NCI-H2196 treated with DMSO at 0.1 percent for 48 hours (cell line): ENCODE results near the gene FTSJ1.
A peak's percentile ranks its signal among the peaks of the same experiment; 100 is the strongest.
"Not testable (repeated sequence)": the region's sequence is repeated elsewhere in the genome, so short reads cannot be mapped to it uniquely, and the experiment has no call there.

Source experiments
- DNase-seq: peaks from one replicate; lab custom pipeline; 2025; ENCODE audit not compliant: unreplicated experiment; lab: John Stamatoyannopoulos, UW

Gene FTSJ1

GRCh38 chrX:48521353-48522243, 45.6 kb downstream of the FTSJ1 start, which contains the start of gene EBP:
Gene EBP, plus strand, starts transcription at chrX:48521808. Its CDS starts 1,964 bp downstream, at chrX:48523772.
- DNase-seq = peak; percentile 82

- no peak for DNase-seq
Observed at GRCh38 chrX:48522291-48522690, 46.3 kb downstream of the FTSJ1 start.

GRCh38 chrX:48523682-48524081, 47.7 kb downstream of the FTSJ1 start:
- DNase-seq = no peak

DNA sequence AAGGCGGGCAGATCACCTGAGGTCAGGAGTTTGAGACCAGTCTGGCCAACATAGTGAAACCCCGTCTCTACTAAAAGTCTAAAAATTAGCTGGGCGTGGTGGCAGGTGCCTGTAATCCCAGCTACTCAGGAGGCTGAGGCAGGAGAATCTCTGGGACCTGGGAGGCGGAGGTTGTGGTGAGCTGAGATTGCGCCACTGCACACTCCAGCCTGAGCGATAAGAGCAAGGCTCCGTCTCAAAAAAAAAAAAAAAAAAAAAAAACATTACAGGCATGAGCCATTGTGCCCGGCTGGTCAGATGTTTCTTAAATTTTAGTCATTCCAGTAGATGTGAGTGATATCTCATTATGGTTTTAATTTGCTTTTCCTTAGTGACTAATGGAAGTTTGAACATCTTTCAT, 49.9 kb downstream of the FTSJ1 start:
- not testable (repeated sequence) for DNase-seq

DNA sequence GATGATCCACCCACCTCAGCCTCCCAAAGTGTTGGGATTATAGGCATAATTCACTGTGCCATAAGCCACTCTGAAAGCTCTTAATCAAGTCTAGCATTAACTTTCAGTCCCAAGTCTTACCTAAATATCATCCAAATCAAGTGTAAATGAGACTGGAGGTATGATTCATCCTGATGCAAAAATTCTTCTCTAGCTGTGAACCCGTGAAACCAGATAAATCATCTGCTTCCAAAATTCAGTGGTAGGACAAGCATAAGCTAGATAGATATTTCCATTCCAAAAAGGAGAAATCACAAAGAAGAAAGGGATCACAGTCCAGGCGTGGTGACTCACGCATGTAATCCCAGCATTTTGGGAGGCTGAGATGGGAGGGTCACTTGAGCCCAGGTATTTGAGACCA, 54.7 kb downstream of the FTSJ1 start:
- no peak for DNase-seq

DNA sequence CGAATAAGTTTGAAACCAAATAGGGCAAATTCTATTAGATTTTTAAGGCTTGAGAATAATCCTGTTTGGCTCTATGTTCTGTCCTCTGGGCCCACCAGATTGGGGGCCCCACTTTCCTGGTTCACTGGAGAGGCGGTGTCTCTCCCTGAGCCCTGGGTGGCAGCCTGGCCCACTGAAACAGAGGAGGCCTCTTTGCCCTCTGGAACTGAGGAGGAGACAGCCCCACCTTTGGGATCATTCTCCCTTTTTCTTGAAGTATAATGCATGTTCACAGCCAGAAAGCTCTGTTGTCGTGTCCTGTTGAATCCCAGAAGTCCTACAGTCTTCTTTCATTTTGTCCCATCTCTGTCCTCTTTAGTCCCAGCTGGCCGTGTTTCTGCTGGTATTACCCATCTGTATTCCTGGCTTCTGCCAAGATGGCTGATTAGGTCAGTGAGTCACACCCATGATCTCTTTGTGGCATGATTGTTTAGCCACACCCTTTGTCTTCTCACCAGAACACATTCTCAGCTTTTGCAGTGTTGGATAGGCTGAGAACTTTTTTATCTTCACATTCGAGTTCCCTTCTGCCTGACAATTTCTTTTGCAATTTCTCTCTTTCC, 55.5 kb downstream of the FTSJ1 start:
- DNase-seq = no peak

DNA sequence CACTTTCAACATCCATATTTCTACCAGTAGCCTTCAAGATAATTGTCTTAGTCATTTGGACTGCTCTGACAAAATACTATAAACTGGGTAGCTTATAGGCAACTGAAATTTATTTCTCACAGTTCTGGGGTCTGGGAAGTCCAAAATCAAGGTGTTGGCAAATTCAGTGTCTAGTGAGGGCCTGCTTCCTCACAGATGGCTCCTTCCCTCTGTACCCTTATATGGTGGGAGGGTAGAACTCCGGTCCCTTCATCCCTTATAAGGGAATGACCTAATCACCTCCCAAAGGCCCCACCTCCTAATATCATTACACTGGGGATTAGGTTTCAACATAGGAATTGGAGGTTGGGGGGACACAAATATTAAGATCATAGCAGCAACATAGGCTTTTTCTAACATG, 56.2 kb downstream of the FTSJ1 start:
- no peak for DNase-seq

GRCh38 chrX:48533165-48533564, 57.2 kb downstream of the FTSJ1 start:
- no peak for DNase-seq
